Nephron (organoid): ENCODE results near the gene KAZN.

Source experiments
- H3K27ac Mint-ChIP-seq, 3 experiments: 2 replicates each; pipeline ENCODE4 v1.8.0; 2020; ENCODE audit warnings: mixed read lengths in 3 of 3, mild to moderate bottlenecking in 2 of 3, moderate library complexity in 1 of 3
- H3K27me3 Mint-ChIP-seq: 2 replicates; pipeline ENCODE4 v1.8.0; 2021; ENCODE audit warnings: low read depth, mild to moderate bottlenecking, moderate library complexity, mixed read lengths
- H3K36me3 Mint-ChIP-seq: 2 replicates; pipeline ENCODE4 v1.8.0; 2020; ENCODE audit warnings: low read depth, mixed read lengths
- H3K4me1 Mint-ChIP-seq: 2 replicates; pipeline ENCODE4 v1.8.0; 2020; ENCODE audit warnings: mixed read lengths
- H3K4me3 Mint-ChIP-seq, 3 experiments: 2 replicates each; pipeline ENCODE4 v1.8.0; 2020; ENCODE audit warnings: mild to moderate bottlenecking in 3 of 3, mixed read lengths in 3 of 3, moderate library complexity in 2 of 3
- H3K9me3 Mint-ChIP-seq: 2 replicates; pipeline ENCODE4 v1.8.0; 2020; ENCODE audit warnings: mixed read lengths
- CTCF ChIP-seq, 3 experiments: fragments of 200-600 bp; sonication (generic); IDR thresholded peaks; one replicate each; pipeline ENCODE4 v1.5.0; 2021; ENCODE audit warnings: antibody characterized with exemption in 3 of 3; ENCODE audit not compliant: unreplicated experiment in 3 of 3

The KAZN gene

GRCh38 chr1:14602136-14602535 is 3.7 kb downstream of the KAZN start:
- TF ChIP-seq CTCF (IDR thresholded peaks at IDR 0.05; ENCODE audit: unreplicated experiment in 3 of 3), result no peak
- peak overlapping the region; percentile 7 to 25 (median 18) for H3K27ac Mint-ChIP-seq
- peak overlapping the region; percentile 24 to 53 (median 51) for H3K4me3 Mint-ChIP-seq
- H3K27me3 Mint-ChIP-seq, result peaks cover 31% of the 10 kb centered on the region
- H3K36me3 Mint-ChIP-seq, result no peaks in the 10 kb centered on the region
- peaks cover 76% of the 10 kb centered on the region for H3K4me1 Mint-ChIP-seq
- no peaks in the 10 kb centered on the region for H3K9me3 Mint-ChIP-seq

- TF ChIP-seq CTCF (IDR thresholded peaks at IDR 0.05; ENCODE audit: unreplicated experiment in 3 of 3), result no peak
- H3K4me3 Mint-ChIP-seq, result no peak overlapping the region
- peaks cover 68% of the 10 kb centered on the region for H3K4me1 Mint-ChIP-seq
- H3K9me3 Mint-ChIP-seq, result no peaks in the 10 kb centered on the region
- H3K27ac Mint-ChIP-seq, result no peak overlapping the region
- peaks cover 24% of the 10 kb centered on the region for H3K27me3 Mint-ChIP-seq
- peaks cover 4% of the 10 kb centered on the region for H3K36me3 Mint-ChIP-seq
These were observed 5.2 kb downstream of the KAZN start for GRCh38 chr1:14603645-14604044.

GRCh38 chr1:14604414-14604813 is 5.9 kb downstream of the KAZN start:
- H3K4me1 Mint-ChIP-seq, result peaks cover 67% of the 10 kb centered on the region
- H3K27ac Mint-ChIP-seq, result no peak overlapping the region
- TF ChIP-seq CTCF (IDR thresholded peaks at IDR 0.05; ENCODE audit: unreplicated experiment in 3 of 3), result no peak
- H3K4me3 Mint-ChIP-seq, result peak overlapping the region in 1 of 3 experiments; percentile 37
- peaks cover 23% of the 10 kb centered on the region for H3K27me3 Mint-ChIP-seq
- H3K36me3 Mint-ChIP-seq, result peaks cover 4% of the 10 kb centered on the region
- H3K9me3 Mint-ChIP-seq, result no peaks in the 10 kb centered on the region

- no peak for TF ChIP-seq CTCF (IDR thresholded peaks at IDR 0.05; ENCODE audit: unreplicated experiment in 3 of 3)
- Mint-ChIP-seq H3K27me3 (peaks cover 9% of the 10 kb centered on the region), H3K27ac (no peak overlapping the region), H3K4me3 (no peak overlapping the region), H3K4me1 (peaks cover 52% of the 10 kb centered on the region), H3K9me3 (no peaks in the 10 kb centered on the region), H3K36me3 (peaks cover 4% of the 10 kb centered on the region)
These were observed 7.5 kb downstream of the KAZN start for GRCh38 chr1:14605945-14606344.

GRCh38 chr1:14606632-14607031 is 8.1 kb downstream of the KAZN start:
- Mint-ChIP-seq H3K9me3 (no peaks in the 10 kb centered on the region), H3K36me3 (peaks cover 4% of the 10 kb centered on the region), H3K27ac (no peak overlapping the region), H3K4me1 (peaks cover 45% of the 10 kb centered on the region), H3K27me3 (peaks cover 4% of the 10 kb centered on the region), H3K4me3 (no peak overlapping the region)
- TF ChIP-seq CTCF (IDR thresholded peaks at IDR 0.05; ENCODE audit: unreplicated experiment in 3 of 3), result peak; percentile 45 to 65 (median 46)

GRCh38 chr1:14607295-14607694 is 8.8 kb downstream of the KAZN start:
- Mint-ChIP-seq H3K27me3 (peaks cover 4% of the 10 kb centered on the region), H3K4me1 (peaks cover 39% of the 10 kb centered on the region), H3K9me3 (no peaks in the 10 kb centered on the region), H3K4me3 (no peak overlapping the region), H3K36me3 (peaks cover 4% of the 10 kb centered on the region), H3K27ac (no peak overlapping the region)
- no peak for TF ChIP-seq CTCF (IDR thresholded peaks at IDR 0.05; ENCODE audit: unreplicated experiment in 3 of 3)
